ENCODE results near the gene RSPO3. TPM values are rescaled to one million over a fixed set of nuclear protein-coding genes. Genes with fewer than 3 reads are reported as not detected.

The RSPO3 gene
- total RNA-seq, 1 donor from 2014 or later: 8.0 TPM

DNA sequence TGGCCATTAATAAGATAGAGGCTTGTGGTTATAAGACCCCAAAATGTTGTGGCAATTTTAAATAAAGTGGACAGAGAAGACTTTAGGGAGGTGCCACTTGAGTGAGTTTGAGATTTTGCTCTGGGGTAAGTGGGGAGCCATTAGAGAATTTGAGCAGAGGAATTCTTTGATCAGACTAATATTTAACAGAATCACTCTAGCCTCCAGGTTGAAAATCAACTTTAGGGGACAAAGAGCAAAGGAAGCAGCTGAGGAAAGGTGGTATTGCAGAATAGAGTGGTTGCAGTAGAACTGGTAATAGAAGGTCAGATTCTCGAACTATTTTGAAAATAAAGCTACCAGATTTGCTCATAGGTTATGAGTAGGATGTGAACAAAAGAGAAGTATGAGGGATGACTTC lies 97.5 kb downstream of the RSPO3 start:
- no peak overlapping the region for H3K27ac ChIP-seq
- ATAC-seq: no peak

DNA sequence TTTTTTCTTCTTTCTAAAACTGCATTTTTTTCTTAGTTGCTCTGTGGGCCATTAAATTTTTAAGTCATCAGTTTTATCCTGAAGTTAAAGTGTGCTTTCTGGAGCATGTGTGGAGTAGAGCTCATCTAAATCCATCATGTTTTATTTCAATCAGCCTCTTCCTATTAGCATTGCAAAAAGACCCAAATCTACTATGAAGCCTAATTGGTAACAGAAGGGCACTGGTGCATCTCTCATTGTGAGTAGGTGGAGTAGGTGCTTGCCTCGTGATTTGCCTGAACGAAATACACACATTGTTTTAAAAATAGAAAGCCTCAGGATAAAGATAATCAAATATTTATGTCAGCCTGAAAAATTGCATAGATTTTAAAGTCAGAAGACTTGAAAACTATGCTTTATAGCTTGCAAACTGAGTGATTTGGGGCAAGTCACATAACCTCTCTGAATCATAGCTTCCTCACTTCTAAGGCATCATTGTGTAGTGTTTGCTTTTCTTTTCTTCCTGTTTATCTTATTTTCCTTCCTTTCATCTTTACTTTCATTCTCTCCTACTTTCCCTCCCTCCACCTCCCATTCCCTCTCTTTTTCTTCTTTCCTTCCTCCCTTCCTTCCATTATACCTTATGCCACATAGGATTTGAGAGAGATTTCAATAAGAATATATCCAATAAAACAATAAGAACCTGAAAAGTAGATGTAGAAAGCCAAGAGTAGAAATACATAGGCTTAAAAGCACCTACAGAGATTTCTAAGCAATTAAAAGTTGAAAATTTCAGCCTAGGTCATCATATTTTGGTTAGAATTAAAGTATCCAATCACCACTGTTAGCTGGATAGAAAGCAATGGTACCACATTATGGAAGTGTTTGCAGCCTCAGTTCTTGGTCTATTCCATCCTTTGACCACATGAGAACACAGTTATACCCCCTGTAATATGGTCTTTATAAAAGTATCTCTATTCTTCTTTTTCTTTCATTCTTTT lies 98.6 kb downstream of the RSPO3 start:
- no peaks in the 10 kb centered on the region for H3K36me3 ChIP-seq
- H3K4me1 ChIP-seq: no peaks in the 10 kb centered on the region
- no peak for DNase-seq
- H3K9me3 ChIP-seq: no peaks in the 10 kb centered on the region
- no peak for ATAC-seq
- no peak overlapping the region for H3K4me3 ChIP-seq
- H3K27me3 ChIP-seq (ENCODE audit: low read depth): no peaks in the 10 kb centered on the region
- intact Hi-C loops (cut with DNase I): no loop called here
- H3K27ac ChIP-seq: no peak overlapping the region
- TF ChIP-seq, protein P1, sequence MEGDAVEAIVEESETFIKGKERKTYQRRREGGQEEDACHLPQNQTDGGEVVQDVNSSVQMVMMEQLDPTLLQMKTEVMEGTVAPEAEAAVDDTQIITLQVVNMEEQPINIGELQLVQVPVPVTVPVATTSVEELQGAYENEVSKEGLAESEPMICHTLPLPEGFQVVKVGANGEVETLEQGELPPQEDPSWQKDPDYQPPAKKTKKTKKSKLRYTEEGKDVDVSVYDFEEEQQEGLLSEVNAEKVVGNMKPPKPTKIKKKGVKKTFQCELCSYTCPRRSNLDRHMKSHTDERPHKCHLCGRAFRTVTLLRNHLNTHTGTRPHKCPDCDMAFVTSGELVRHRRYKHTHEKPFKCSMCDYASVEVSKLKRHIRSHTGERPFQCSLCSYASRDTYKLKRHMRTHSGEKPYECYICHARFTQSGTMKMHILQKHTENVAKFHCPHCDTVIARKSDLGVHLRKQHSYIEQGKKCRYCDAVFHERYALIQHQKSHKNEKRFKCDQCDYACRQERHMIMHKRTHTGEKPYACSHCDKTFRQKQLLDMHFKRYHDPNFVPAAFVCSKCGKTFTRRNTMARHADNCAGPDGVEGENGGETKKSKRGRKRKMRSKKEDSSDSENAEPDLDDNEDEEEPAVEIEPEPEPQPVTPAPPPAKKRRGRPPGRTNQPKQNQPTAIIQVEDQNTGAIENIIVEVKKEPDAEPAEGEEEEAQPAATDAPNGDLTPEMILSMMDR (IDR thresholded peaks at IDR 0.05): no peak

More for the DNA sequence above, 97.5 kb downstream of the RSPO3 start:
- H3K36me3 ChIP-seq: no peaks in the 10 kb centered on the region
- TF ChIP-seq, protein P1 (IDR thresholded peaks at IDR 0.05): no peak
- H3K27me3 ChIP-seq (ENCODE audit: low read depth): no peaks in the 10 kb centered on the region
- H3K4me3 ChIP-seq: no peak overlapping the region
- no peaks in the 10 kb centered on the region for H3K9me3 ChIP-seq
- intact Hi-C loops (cut with DNase I): no loop called here
- H3K4me1 ChIP-seq: no peaks in the 10 kb centered on the region
- no peak for DNase-seq

DNA sequence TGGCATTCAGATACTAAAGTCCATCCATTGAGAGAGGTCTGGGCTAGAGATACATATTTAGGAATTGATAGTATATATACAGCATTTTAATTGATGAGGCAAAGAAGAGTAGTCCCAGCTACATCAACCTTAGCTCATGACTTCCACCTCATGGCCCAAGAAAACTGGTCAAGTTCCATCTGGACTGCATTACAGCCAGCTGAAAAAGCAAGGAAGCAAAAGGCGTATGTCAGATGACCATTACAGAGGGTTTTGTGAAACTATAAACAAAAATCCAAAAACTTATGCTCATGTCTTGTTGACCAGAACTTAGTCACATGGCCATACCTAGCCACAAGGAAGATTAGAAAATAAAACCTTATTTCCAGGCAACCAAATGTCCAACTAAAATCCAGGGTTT lies 101.4 kb downstream of the RSPO3 start:
- no peaks in the 10 kb centered on the region for H3K9me3 ChIP-seq
- H3K4me1 ChIP-seq: no peaks in the 10 kb centered on the region
- no peaks in the 10 kb centered on the region for H3K27me3 ChIP-seq (ENCODE audit: low read depth)
- intact Hi-C loops (cut with DNase I): no loop called here
- no peak overlapping the region for H3K27ac ChIP-seq
- H3K4me3 ChIP-seq: no peak overlapping the region
- no peak for ATAC-seq
- TF ChIP-seq, protein P1 (IDR thresholded peaks at IDR 0.05): no peak
- DNase-seq: no peak
- no peaks in the 10 kb centered on the region for H3K36me3 ChIP-seq

DNA sequence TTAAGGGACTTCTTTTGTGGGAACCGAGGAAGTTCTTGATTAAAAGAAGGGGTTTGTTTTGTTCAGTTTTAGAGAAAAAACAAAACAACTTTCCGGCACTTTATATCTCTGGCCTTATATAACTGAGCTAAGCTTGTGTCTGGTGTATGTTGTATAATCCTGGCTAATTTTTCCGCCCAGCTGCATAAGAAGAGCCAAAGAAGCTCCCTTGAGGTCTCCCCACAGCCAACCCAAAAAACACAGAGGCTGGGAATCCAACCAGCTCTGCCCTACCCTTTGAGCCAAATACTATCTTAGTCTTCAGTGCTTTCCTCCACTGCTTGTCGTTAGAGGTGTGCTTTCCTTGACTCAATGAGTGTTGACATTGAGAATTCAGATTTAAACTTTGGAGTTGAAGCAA lies 102.7 kb downstream of the RSPO3 start:
- intact Hi-C loops (cut with DNase I): no loop called here
- no peak for ATAC-seq
- no peak for DNase-seq
- no peaks in the 10 kb centered on the region for H3K9me3 ChIP-seq
- no peaks in the 10 kb centered on the region for H3K4me1 ChIP-seq
- H3K4me3 ChIP-seq: no peak overlapping the region
- H3K36me3 ChIP-seq: no peaks in the 10 kb centered on the region
- TF ChIP-seq, protein P1 (IDR thresholded peaks at IDR 0.05): no peak
- H3K27ac ChIP-seq: no peak overlapping the region
- no peaks in the 10 kb centered on the region for H3K27me3 ChIP-seq (ENCODE audit: low read depth)

- no peaks in the 10 kb centered on the region for H3K27me3 ChIP-seq (ENCODE audit: low read depth)
- TF ChIP-seq, protein P1 (IDR thresholded peaks at IDR 0.05): no peak
- H3K36me3 ChIP-seq: no peaks in the 10 kb centered on the region
- no peak overlapping the region for H3K4me3 ChIP-seq
- no peak overlapping the region for H3K27ac ChIP-seq
- DNase-seq (no peak), ATAC-seq (no peak)
- H3K4me1 ChIP-seq: no peaks in the 10 kb centered on the region
- H3K9me3 ChIP-seq: no peaks in the 10 kb centered on the region
- intact Hi-C loops (cut with DNase I): no loop called here
Measured at GRCh38 chr6:127222418-127222817, 103.9 kb downstream of the RSPO3 start.

All from lower lobe of right lung (tissue), 2 donors.